Natural killer cell (primary cell): Measurements from ENCODE around the gene PIM2. TPM values are rescaled to one million over a fixed set of nuclear protein-coding genes. Genes with fewer than 3 reads are reported as not detected.

Experiments
- ATAC-seq, 3 donors: fragments of 150-1000 bp in 2 of 3; fragments of 200-7000 bp in 1 of 3; cut with Tn5 transposase; 1 replicate in 1 of 3; 2 replicates in 2 of 3; pipeline ENCODE4 v1.10.0; 2021; ENCODE audit warnings: mild to moderate bottlenecking in 2 of 3, moderate library complexity in 2 of 3
- DNase-seq, 2 donors: peaks; one replicate each; pipeline versions ENCODE4 v3.0.0 to v3.0.0-alpha.2; 2013 to 2021; ENCODE audit warnings: mixed read lengths in 1 of 2
- H3K27ac ChIP-seq: one replicate; pipeline ENCODE4 v1.5.1; 2013; ENCODE audit warnings: mild to moderate bottlenecking, low read length
- H3K27me3 ChIP-seq: one replicate; pipeline ENCODE4 v1.6.1; 2013; ENCODE audit warnings: low read length; ENCODE audit not compliant: control insufficient read depth, insufficient read depth
- H3K36me3 ChIP-seq: one replicate; pipeline ENCODE4 v1.6.1; 2013; ENCODE audit warnings: low read length; ENCODE audit not compliant: control insufficient read depth, insufficient read depth
- H3K4me1 ChIP-seq: one replicate; pipeline ENCODE4 v1.6.1; 2013; ENCODE audit warnings: low read length; ENCODE audit not compliant: control insufficient read depth, insufficient read depth
- H3K4me3 ChIP-seq: one replicate; pipeline ENCODE4 v1.5.1; 2013; ENCODE audit warnings: low read length
- H3K9me3 ChIP-seq: one replicate; pipeline ENCODE4 v1.6.1; 2013; ENCODE audit warnings: low read length; ENCODE audit not compliant: control insufficient read depth, insufficient read depth
- H3K27ac Mint-ChIP-seq, 2 donors: one replicate each; pipeline ENCODE4 v1.8.0; 2022; ENCODE audit warnings: mild to moderate bottlenecking in 2 of 2, mixed read lengths in 2 of 2, moderate library complexity in 1 of 2
- H3K27me3 Mint-ChIP-seq, 2 donors: one replicate each; pipeline ENCODE4 v1.8.0; 2022; ENCODE audit warnings: low read depth in 2 of 2, mixed read lengths in 2 of 2
- H3K36me3 Mint-ChIP-seq: one replicate; pipeline ENCODE4 v1.8.0; 2022; ENCODE audit warnings: mixed read lengths
- H3K4me1 Mint-ChIP-seq, 2 donors: one replicate each; pipeline ENCODE4 v1.8.0; 2022; ENCODE audit warnings: mixed read lengths in 2 of 2
- H3K4me3 Mint-ChIP-seq: one replicate; pipeline ENCODE4 v1.8.0; 2022; ENCODE audit warnings: mild to moderate bottlenecking, moderate library complexity, mixed read lengths
- H3K9me3 Mint-ChIP-seq, 2 donors: one replicate each; pipeline ENCODE4 v1.8.0; 2022; ENCODE audit warnings: mixed read lengths in 2 of 2
- CTCF ChIP-seq: fragments of 200-600 bp; IDR thresholded peaks from one replicate; pipeline ENCODE4 v1.8.0; 2022; ENCODE audit warnings: antibody characterized with exemption
- WGBS: methylation state at CpG from one replicate; pipeline ENCODE4 v1.1.7; 2013; ENCODE audit warnings: missing lambda C conversion rate; ENCODE audit not compliant: insufficient coverage; 5-methylcytosine and 5-hydroxymethylcytosine counted together
- intact Hi-C: fragments of 100-400 bp; cut with micrococcal nuclease; formaldehyde crosslinking; loops from one replicate; pipeline ENCODE4 v1.14.2; 2022
- total RNA-seq, 4 donors: library from RNA; stranded (reverse); fragments of 120-200 nt in 1 of 4; gene quantifications; one replicate each; pipeline versions ENCODE4 v1.2.3 to v1.2.4, GENCODE V29; 2013 to 2022

Gene PIM2
- total RNA-seq, 3 donors from 2014 or later (not counting 1 experiment from before 2014, with no cell fraction given): 134 to 173 (median 150) TPM

DNA sequence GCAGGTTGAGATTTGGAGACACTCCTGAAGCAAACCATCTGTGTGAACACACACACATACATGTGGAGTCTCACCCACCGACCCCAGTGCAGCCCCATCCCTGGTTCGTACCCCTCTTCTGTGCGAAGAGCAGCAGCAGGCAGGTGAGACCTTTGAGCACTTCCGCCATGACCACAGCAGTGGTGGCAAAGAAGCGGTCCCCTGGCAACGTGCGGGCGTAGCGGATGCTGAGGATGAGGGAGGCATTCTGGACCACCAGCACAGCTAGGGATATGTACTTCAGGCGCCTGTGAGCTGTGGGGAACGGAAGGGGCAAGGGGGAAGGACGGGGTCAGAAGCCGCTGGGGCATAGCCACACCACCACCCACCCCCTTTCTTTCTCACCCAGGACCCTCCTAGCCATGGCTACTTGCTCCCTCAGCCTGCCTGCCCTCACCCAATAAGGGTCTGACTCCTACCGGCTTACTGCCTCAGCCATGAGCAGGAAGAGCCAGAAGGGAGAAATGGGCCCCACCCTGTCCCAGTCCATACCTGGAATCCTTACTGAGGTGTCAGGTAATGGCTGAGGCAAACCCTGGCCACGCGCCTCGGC is 9.0 kb downstream of the PIM2 start:
- no peak for ATAC-seq
- TF ChIP-seq CTCF: no peak
- peaks cover 32 to 35% of the 10 kb centered on the region in 2 donors for H3K4me1 Mint-ChIP-seq
- H3K36me3 Mint-ChIP-seq: no peaks in the 10 kb centered on the region
- H3K4me3 Mint-ChIP-seq: no peak overlapping the region
- no peaks in the 10 kb centered on the region for H3K9me3 Mint-ChIP-seq
- H3K36me3 ChIP-seq: peaks cover 26% of the 10 kb centered on the region
- WGBS: 96% methylated on average over 12 of the region's 17 CpGs
- H3K9me3 ChIP-seq: no peaks in the 10 kb centered on the region
- no peak overlapping the region for H3K4me3 ChIP-seq
- no peak overlapping the region for H3K27ac ChIP-seq
- no peak for DNase-seq
- intact Hi-C loops: loop anchor here (2.0 to 10.0 kb wide), 3 partner anchors 13 to 105 kb away; partner anchors contain the start of genes GRIPAP1, HDAC6, PQBP1 and TIMM17B
- peaks cover 31% of the 10 kb centered on the region for H3K4me1 ChIP-seq
- peak overlapping the region in 1 of 2 donors; percentile 97 for H3K27ac Mint-ChIP-seq
- peaks cover 0 to 13% of the 10 kb centered on the region in 2 donors for H3K27me3 Mint-ChIP-seq
- H3K27me3 ChIP-seq: no peaks in the 10 kb centered on the region

GRCh38 chrX:48908600-48908999 is 10.2 kb downstream of the PIM2 start:
- Mint-ChIP-seq H3K4me1 (peaks cover 25 to 27% of the 10 kb centered on the region in 2 donors), H3K27me3 (peaks cover 0 to 7% of the 10 kb centered on the region in 2 donors), H3K4me3 (no peak overlapping the region), H3K27ac (peak overlapping the region in 1 of 2 donors; percentile 43), H3K36me3 (no peaks in the 10 kb centered on the region), H3K9me3 (no peaks in the 10 kb centered on the region)
- no peak for ATAC-seq
- no peak for TF ChIP-seq CTCF
- intact Hi-C loops: no loop called here
- no CpG with 5 or more reads among the region's 1 CpG for WGBS
- H3K9me3 ChIP-seq: no peaks in the 10 kb centered on the region
- peaks cover 18% of the 10 kb centered on the region for H3K36me3 ChIP-seq
- no peak for DNase-seq
- H3K27me3 ChIP-seq: no peaks in the 10 kb centered on the region
- no peak overlapping the region for H3K27ac ChIP-seq
- no peak overlapping the region for H3K4me3 ChIP-seq
- H3K4me1 ChIP-seq: peaks cover 20% of the 10 kb centered on the region

- Histone ChIP-seq H3K4me3 (no peak overlapping the region), H3K9me3 (no peaks in the 10 kb centered on the region), H3K36me3 (peaks cover 28% of the 10 kb centered on the region), H3K27me3 (no peaks in the 10 kb centered on the region), H3K27ac (no peak overlapping the region), H3K4me1 (no peaks in the 10 kb centered on the region)
- H3K27me3 Mint-ChIP-seq: no peaks in the 10 kb centered on the region
- 93% methylated on average over 20 of the region's 20 CpGs for WGBS
- intact Hi-C loops: no loop called here
- ATAC-seq (no peak), DNase-seq (no peak)
- peaks cover under 1% of the 10 kb centered on the region in 2 donors for H3K4me1 Mint-ChIP-seq
- no peak for TF ChIP-seq CTCF
- H3K27ac Mint-ChIP-seq: no peak overlapping the region
- no peak overlapping the region for H3K4me3 Mint-ChIP-seq
- no peaks in the 10 kb centered on the region for H3K36me3 Mint-ChIP-seq
- H3K9me3 Mint-ChIP-seq: no peaks in the 10 kb centered on the region
These were observed 13.6 kb downstream of the PIM2 start for GRCh38 chrX:48905090-48905790.
